HL-60 (cell line): ENCODE measurements around the gene HSPA1A.
"Not testable (repeated sequence)": the region's sequence is repeated elsewhere in the genome, so short reads cannot be mapped to it uniquely, and the experiment has no call there.

Source experiments
- POLR2AphosphoS5 ChIP-seq: IDR thresholded peaks from 2 replicates; pipeline ENCODE4 v1.6.1; 2012; ENCODE audit warnings: low read depth
- TF ChIP-seq, protein P1 (sequence below): IDR thresholded peaks from one replicate; pipeline ENCODE4 v1.5.1; 2011; ENCODE audit warnings: low read length, control low read depth, inconsistent platforms; ENCODE audit not compliant: insufficient read depth

DNA sequence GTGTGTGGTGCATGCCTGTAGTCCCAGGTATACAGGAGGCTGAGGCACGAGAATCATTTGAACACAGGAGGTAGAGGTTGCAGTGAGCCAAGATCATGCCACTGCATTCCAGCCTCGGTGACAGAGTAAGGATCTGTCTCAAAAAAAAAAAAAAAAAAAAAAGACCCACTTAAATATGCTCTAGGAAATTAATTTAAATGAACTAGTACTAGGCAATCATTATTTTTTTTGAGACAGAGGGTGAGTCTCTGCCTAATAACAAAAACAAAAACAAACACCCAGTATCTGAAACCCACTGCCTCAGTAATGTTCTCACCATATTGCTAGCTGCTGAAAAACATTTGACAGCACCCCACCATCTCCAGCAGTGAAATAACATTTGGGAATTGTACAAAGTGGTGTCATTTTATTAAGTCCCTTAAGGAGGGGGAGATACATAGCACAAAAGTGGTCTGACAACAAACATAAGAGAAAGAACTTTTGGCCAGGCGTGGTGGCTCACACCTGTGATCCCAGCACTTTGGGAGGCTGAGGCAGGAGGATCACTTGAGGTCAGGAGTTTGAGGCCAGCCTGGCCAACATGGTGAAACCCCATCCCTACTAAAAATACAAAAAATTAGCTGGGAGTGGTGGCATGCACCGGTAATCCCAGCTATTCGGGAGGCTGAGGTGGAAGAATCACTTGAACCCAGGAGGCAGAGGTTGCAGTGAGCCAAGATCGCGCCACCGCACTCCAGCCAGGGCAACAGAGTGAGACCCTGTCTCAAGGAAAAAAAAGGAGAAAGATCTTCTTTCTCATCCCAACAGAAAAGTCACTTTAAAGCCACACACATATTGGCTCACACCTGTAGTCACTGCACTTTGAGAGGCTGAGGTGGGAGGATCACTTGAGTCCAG lies 14.1 kb upstream of the HSPA1A start:
- TF ChIP-seq POLR2AphosphoS5 = not testable (repeated sequence)
- TF ChIP-seq, protein P1, sequence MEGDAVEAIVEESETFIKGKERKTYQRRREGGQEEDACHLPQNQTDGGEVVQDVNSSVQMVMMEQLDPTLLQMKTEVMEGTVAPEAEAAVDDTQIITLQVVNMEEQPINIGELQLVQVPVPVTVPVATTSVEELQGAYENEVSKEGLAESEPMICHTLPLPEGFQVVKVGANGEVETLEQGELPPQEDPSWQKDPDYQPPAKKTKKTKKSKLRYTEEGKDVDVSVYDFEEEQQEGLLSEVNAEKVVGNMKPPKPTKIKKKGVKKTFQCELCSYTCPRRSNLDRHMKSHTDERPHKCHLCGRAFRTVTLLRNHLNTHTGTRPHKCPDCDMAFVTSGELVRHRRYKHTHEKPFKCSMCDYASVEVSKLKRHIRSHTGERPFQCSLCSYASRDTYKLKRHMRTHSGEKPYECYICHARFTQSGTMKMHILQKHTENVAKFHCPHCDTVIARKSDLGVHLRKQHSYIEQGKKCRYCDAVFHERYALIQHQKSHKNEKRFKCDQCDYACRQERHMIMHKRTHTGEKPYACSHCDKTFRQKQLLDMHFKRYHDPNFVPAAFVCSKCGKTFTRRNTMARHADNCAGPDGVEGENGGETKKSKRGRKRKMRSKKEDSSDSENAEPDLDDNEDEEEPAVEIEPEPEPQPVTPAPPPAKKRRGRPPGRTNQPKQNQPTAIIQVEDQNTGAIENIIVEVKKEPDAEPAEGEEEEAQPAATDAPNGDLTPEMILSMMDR = not testable (repeated sequence)
